DMS53 (cell line): Measurements from ENCODE around the gene PFKL.
A peak's percentile ranks its signal among the peaks of the same experiment; 100 is the strongest.
"Not testable (repeated sequence)": the region's sequence is repeated elsewhere in the genome, so short reads cannot be mapped to it uniquely, and the experiment has no call there.

Source experiments
- DNase-seq: peaks from one replicate; lab custom pipeline; 2025; lab: John Stamatoyannopoulos, UW

The PFKL gene

DNA sequence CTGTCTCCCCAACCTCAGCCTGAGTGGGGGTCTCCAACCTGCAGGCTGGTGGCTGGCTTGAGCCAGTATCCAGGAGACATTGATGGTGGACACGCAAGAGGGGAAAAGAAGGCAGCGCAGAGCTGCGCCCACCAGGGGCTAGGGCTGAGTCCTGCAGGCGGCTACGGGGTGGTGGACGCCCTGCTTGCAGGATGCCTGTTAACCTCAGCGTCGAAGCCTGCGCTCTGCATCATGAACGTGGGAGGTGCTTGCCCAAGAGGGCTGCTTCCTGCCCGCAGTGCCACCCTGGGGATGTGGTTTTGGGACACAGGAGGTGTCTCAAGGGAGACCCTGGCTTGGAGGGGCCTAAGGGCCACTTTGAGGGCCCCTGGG lies 27.7 kb downstream of the PFKL start:
- no peak for DNase-seq

DNA sequence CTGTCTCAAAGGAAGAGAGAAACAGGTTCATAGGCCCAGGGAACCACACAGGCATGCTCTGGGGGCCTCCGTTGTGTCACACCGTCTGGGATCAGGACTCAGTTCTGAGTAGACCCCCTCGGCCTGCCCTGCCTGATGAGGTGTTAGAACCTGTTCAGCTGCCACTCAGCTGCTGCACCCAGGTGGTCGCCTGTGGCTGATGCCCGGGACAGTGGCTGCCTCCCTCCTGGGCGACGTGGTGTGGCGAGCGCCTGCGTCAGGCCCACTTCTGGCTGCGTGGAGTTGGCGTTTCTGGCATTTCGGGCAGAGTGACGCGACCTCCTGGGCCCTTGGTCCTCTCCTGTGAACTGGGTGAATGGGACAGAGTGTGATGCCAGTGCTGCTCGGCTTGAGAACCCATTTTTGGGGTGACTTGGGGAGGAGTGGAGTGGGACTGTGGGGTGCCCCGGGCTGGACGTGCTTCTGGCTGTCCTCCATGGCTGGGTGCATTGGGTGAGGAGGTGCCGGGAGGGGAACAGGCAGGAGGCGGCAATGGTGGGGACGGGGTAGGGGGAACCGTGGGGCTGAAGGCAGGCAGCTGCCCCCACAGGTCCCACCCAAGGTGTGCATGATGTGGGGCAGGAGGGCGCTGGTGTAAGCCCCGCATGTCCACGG lies 28.5 kb downstream of the PFKL start:
- DNase-seq: no peak

DNA sequence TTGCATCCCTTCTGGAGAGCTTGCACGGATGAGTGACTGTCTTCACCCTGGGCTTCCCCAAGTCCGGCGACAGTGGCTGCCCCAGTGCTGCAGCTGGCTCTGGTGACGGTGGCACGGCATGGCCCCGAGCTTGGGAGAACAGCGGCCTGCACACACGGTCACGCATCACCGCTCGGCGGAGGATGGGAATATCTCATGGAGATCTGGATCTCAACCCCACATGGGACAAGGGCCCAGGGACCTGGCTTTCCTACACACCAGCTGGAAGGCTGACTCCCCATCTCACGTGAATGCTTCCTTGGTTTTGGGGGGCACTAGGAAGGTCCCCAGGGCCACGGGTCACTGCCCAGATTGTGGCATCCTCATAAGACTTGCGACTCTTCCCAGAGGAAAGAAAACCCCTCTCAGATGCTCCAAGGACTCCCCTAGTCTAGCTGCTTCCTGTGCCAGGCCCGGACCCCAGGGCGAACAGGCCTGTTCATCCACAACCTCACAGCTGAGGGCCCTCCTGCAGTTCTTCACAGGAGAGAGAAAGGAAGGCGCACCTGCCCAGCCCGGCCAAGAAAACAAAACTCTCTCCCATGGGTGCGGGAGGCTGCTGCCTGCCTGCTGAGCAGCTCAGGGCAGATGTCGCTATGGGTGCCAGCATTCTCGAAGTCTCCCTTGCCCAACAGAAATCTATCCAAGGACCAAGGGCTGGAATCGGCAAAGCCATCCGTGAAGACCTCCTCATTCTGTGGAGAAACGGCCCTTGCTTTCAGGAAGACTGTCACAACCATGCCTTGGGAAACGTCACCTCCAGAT lies 29.4 kb downstream of the PFKL start:
- peak; percentile 72 for DNase-seq

DNA sequence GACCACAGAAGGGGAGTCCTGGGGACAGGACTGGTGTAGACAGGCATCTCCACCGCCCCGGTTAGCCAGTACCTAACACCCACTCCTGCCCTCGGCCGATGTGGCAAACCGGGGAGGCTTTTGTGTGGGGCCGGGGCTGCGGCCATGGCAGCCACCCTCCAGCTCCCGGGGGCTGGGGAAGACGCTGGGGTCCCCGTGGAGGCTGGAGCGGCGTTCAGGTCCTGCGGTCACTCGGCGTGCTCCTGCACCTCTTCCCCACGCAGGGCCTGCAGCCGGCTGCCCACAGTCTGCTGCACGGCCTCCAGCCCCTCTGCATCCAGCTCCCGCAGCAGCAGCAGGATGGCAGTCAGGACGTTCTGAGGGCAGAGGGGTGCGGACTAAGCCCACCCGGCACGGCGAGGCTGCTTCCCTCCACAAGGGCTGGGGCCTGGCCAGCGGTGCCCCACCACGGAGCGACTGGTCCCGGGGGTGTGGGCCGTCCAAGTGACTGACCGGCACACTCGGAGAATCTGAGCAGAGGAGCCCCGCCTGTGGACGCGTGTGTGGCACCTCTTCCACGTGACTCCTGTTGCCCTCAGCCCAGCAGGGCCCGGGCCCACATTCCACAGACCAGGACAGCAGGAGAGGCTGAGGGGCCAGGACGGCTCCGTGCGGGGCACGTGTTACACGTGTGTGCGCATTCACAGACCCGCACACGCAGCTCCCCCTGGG lies 30.3 kb downstream of the PFKL start:
- no peak for DNase-seq

DNA sequence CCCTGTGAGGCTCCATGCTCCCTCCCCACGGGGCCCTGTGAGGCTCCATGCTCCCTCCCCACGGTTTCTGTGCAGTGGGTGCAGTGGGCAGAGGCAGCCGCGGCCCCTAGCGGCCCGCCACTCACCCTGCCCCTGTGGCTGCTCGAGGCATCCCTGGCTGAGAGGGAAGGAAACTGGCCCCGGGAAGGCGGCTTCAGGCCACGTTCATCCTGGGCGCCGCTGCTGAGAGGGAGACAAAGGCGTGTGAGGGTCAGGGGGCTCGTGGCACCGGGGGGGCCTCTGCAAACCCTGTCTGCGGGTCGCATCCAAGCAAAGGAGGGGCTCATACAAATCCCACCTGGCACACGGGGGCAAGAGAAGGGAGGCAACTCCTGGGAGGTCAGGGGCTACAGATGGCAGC lies 30.8 kb downstream of the PFKL start:
- DNase-seq: no peak

DNA sequence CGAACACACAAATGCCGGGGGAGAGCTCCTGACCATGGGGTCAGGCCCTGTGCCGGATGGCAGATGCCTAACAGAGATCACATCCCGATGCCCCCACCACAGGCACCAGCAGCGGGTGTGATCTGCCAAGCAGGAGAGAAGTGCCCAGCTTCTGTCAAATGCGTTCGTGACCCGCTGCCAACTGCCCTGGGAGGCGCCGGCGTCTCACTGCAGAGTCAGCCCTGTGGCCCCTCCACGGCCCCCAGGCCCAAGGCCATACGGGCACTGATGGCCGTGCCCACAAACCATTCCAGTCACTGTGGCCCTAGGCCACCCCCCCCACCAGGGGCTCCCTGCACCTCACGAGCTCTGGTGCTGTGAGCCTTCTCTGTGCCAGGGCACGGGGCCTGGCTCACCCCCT lies 31.4 kb downstream of the PFKL start:
- DNase-seq: no peak

DNA sequence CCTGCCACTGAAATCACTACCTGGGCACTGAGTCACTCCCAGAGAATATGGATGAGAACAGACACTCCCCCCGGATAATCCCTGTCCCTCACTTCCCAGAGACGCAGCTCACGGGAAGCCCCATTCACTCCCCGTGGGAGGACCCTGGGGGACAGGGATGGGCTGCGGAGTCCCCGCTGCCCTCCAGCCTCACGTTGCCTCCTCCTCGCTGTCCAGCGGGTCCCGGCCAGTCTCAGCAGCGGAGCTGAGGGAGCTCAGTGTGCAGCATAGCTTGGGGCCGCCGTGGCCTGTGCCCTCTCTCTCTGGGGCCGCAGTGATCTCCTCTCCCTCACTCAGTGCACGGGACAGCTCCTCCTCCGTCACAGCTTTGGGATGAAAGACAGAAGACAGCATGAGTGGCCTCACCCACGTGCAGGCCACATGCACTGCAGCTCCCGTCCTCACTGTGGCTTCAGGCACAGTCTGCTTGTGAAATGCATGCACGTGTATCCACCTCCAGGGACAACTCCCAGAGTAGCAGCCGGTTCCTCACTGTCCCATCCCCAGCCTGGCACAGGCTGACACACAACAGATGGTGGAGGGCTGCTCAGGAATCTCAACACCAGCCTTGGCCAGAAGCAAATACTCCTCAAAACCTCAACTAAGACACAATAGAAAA lies 31.9 kb downstream of the PFKL start:
- DNase-seq: peak; percentile 23

DNA sequence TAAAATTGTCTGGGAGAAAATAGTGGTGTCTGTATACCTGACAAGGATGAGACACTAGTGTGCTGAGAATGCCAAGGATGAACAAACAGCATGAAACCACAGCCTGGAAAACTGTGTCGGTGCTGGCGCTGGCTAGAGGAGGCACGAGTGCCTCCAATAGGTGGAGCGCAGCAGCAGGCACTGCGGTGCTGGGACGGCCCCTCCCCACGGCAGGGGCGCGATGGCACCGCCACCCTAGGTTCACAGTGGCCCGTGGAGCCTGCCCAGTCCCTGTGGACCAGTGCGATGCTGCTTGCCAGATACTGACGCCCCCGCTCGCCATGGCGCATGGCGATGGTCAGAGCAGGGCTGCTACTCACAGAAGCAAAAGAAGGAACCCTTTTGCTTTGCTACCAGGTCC lies 32.5 kb downstream of the PFKL start:
- DNase-seq: no peak

DNA sequence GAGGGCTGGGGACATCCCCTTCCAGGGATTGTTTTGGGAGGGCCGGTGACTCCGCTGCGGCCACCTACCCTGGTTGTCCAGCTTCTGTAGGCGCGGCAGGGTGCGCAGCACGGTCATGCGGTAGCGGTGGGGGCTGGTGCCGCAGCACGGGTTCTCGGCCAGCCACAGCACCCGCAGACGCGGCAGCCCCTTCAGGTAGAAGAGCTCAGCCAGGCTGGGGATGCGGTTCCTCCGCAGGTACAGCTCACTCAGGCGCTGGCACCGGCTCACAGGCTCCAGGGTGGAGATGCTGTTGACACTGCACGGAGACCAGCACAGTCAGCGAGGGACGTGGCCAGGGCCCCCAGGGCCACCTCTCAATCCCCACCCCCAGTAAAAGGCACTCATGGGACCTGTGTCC lies 33.1 kb downstream of the PFKL start:
- no peak for DNase-seq

DNA sequence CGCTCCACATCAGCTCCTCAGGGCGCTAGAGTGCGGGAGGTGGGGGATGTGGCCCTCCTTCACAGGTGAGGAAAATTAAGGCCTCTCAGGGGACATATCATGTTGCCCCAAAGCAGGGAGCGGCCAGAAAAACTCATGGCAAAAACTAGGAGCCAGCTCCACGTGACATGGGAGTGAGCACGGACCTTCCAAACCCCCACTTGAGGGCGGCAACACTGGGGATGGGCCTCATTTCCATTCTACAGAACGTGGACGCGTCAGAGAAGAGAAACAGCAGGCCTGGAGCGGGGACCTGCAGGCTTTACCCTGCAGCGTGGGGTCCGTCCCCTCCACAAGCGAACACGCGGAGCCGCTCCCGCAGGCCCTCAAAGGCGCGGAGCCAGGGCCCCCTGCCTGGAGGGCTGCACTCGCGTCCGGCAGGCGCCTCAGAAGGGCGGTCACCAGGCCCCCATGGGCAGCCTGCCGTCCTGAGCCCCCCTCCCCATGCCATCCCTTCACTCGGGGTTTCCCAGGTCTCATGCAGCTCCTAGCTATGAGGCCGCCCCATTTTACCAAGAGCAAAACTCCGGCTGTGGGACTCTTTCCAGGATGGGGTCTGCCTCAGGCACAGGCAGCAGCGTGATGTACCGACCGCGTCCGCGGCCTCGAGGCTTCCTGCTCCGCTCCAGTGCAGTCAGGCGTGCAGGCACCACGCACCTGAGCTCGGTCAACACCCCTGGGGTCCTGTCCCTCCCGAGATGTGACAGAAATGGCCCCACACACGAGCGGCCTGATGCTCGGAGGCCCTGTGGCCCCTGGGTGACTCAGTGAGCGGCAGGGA lies 33.9 kb downstream of the PFKL start:
- no peak for DNase-seq

DNA sequence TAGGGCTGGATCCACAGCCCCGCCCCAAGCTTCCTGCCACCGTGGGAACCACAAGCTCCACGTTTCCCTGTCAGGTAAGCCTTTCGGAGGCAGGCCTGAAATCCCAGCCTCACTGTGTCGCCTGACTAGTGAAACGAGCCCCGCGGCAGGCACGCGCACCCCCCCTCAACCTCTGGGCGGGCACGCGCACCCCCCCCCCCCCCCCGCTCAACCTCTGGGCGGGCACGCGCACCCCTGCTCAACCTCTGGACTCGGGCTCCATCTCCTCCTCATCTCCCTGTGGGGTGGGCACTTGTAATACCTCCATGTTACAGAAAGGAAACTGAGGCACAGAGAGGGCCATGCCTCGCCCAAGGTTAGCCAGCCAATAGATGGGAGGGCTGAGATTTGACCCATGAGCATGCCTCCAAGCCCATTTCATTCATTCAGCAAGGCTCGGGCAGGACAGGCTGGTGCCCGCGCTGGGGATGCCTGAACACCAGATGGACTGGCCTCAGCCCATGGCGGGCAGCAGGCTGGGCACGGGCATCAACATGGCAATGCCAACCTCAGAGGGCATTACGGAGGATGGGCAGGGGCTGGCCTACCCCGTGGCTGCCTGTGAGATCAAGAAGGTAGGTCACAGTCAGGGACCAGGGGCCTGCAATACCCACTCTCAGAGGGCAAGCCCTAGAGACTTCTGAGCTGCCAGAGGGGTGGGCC lies 34.6 kb downstream of the PFKL start:
- DNase-seq: peak; percentile 87

DNA sequence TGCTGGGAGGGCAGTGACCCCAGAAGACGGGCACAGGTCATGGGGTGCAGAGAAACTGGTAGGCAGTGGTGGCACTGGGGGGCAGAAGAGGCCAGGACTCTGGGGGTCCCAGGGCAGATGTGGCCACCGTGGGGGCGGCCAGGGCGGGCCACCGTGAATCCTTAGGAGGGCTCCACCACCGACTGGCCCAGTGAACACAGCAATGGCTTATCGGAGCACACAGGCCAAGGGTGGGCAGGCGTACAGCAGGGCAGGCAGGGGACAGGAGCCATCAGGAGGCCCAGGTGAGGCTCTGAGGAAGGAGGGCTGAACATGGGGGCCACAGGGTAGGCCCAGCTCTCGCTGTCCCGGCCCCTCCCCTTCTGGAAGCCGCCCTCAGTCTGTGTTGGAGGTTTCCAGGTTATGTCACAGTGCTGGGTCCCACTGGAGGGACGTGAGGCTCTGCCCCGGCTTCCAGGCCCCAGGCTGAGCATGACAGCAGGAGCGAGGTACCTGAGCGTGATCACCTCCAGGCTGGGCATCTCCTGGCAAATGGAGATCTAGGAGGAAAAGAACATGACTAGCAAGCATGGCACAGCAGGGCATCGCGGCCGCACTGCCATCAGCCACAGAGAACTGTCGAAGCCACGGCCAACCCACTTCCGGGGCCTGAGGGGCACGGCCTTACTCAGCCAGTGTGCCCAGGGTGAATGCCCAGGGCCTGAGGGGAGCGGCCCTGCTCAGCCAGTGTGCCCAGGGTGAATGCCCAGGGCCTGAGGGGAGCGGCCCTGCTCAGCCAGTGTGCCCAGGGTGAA lies 35.6 kb downstream of the PFKL start:
- DNase-seq: no peak

DNA sequence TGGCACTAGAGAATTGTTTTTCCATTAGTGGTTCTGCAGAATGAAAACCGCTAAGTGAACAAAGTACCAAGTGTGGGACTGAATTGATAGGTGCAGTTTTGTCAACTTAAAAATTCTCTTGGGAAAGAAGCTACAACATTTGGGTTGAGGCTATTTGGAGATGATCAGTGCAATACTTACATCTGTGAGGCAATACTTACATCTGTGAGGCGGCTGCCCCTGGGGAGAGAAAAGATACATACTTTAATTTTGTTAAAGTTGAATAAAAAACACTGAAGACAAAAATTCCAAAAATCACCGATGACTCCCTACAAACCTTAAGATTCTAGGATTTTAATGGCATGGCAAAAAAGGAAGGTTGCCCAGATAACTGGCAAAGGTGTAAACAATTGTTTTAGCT lies 37.6 kb downstream of the PFKL start:
- DNase-seq: no peak

DNA sequence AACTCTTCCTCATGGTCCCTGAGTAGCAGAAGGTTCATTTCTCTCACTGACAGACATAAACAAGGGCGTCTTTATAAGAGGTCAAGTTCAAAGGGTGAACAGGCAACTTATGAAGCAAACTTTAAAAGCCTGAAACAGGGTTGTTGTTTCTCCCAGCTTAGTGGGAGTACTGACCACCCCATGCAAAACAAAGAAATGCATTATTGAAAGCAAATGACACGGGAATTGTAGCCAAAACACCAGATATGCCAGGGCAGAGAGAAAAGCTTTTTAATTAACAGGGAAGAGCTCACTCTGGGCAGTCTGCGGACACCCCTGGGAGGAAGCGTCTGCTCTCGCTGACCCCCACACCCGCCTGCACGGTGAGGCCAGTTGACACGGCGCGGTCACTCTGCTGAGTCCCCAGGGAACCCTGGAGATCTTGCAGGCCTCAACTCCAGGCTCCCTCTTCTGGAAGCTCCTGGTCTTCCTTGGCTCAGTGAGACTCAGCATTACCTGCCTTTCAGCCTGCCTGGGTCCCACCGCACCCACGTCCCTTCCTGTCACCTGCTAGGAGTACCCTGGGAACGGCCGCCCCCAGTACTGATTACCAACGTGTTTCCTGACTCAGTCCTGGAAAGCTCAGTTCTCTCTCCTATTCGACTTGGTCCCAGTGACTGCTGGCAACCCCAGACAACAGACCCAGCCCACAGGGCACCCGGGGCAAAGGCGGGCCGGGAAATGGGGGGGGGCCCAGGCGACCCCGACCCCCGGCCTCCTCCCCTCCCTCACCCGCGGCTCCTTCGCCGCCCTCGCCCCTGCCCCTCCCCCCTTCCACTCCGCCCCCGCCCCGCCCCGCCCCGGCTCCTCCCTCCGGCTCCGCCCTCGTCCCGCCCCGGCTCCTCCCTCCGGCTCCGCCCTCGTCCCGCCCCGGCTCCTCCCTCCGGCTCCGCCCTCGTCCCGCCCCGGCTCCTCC lies 38.4 kb downstream of the PFKL start:
- DNase-seq: peak; percentile 70

DNA sequence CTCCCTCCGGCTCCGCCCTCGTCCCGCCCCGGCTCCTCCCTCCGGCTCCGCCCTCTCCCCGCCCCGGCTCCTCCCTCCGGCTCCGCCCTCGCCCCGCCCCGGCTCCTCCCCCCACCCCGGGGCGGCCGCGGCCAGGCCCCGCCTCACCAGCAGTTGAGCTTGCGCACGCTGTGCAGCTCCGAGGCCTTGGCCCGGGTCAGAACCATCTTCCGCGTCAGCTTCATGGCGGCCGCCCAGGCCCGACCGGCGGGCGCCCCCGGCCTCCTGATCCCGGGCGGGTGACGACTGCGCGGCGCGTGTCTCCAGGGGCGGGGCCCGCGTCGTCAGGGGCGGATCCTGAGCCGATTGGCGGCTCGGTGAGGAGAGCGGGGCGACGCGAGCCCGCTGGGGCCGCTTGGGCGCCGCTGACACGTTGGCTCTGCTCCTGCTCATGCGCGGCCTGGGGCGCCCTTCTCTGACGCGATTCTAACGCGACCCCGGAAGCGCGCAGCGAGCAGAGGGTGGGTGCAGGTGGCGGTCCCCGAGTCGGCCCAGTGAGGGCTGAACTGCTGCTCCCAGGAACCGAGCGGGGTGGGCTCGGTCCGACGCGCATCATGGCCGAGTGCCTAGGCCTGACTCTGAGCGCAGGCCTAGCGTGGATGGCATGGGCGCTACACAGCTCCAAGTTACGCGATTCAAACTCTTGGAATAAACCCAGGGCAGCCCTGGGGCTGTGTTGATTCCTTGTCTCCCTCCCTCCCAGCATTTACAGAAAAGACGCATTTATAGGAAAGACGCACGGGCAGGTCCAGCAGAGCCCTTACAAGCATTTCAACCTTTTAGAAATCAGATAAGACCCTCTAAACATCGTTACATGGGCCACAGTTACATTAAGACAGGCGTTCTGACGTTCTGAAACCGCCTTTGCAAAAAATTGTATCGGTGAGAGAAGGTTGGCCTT lies 39.4 kb downstream of the PFKL start, which contains the start of gene CFAP410:
Gene CFAP410 (minus strand): TSS at position 420 of the 940 bp plus-strand sequence. CDS start 196 bp downstream, at position 224.
- peak; percentile 96 for DNase-seq

DNA sequence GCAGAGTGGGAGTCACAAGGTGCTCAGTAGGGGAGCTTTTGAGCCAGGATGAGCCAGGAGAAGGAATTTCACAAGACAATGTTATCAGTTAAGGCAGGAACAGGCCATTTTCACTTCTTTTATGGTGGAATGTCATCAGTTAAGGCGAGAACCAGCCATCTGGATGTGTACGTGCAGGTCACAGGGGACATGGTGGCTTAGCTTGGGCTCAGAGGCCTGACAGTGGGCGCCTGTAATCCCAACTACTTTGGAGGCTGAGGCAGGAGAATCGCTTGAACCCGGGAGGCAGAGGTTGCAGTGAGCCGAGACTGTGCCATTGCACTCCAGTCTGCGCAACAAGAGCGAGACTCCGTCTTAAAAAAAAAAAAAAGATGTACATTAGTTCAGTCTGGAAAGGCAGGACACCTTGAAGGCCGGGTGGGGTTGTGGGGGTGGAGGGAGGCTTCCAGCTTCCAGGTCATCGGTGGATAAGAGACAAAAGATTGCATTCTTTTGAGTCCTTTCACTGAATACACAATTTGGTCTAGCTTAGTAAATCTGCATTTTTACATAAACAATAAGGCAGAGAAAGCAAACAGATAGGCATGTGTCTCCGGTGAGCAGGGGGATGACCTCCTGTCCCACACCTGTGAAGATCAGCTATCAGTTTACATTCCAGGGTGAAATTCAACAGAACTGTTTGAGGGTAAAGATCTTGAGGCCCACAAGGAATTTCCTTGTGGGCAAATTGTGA lies 42.0 kb downstream of the PFKL start:
- not testable (repeated sequence) for DNase-seq

DNA sequence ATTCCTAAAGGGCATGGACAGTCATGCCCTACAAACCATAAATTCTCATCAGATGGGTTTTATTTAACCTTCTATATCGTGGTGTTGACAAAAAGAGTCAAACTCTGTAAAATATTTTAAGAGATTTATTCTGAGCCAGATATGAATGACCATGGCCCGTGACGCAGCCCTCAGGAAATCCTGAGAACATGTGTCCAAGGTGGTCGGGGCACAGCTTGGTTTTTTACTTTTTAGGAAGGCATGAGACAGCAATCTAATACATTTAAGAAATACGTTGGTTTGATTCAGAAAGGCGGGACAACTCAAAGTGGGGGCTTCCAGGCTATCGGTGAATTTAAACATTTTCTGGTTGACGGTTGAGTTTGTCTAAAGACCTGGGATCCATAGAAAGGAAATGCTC lies 43.1 kb downstream of the PFKL start:
- DNase-seq: not testable (repeated sequence)
